ENCODE results near the gene LIMA1. TPM values are rescaled to one million over a fixed set of nuclear protein-coding genes. Genes with fewer than 3 reads are reported as not detected.
A peak's percentile ranks its signal among the peaks of the same experiment; 100 is the strongest.

The LIMA1 gene
- total and polyA plus RNA-seq, 9 of the 15 experiments (the other 6 are each of a cell fraction or from before 2014, with no cell fraction given) = 20.2 to 37.8 (median 27.3) TPM

DNA sequence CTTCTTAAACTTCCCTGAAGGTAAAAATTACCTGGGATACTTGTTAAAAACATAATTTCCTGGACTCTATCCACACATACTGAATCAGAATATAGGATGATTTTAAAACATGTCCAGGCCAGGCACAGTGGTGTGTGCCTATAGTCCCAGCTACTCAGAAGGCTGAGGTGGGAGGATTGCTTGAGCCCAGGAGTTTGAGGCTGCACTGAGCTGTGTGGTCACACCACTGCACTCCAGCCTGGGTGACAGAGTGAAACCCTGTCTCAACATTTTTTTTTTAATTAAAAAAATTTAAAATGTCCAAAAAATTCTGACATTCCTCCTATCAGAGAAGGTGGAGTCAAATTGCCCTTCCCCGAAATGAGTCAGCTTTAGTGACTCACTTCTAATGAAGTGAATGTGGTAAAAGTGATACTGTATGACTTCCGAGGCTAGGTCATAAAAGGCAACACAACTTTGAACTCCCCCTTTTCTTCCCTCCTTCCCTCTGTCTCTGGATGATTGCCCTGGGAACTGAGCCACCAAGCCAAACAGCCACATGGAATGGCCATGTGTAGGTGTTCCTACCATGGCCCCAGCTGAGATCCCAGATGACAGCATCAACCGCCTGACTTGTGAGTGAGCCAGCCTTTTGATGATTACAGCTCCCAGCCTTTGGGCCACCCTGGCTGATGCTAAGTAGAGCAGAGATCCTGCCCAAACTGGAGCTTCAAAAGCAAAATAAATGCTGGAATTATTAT, 36.3 kb downstream of the LIMA1 start (continued):
- TF ChIP-seq IRF9 (tag; IDR thresholded peaks at IDR 0.05) = no peak
- no peak for TF ChIP-seq PHTF2 (CRISPR knock-in tag; IDR thresholded peaks at IDR 0.05)
- TF ChIP-seq PRMT5 (CRISPR knock-in tag; IDR thresholded peaks at IDR 0.05) = no peak
- TF ChIP-seq ZNF583 (CRISPR knock-in tag; IDR thresholded peaks at IDR 0.05) = no peak
- no peak for TF ChIP-seq ZNF766 (CRISPR knock-in tag; conservative IDR thresholded peaks at IDR 0.05)
- TF ChIP-seq MAFF (IDR thresholded peaks at IDR 0.05; ENCODE audit: low read length) = peak; percentile 70; the same call in 1 of the 2 replicates
- TF ChIP-seq PRPF4 (IDR thresholded peaks at IDR 0.05; ENCODE audit: insufficient read depth, low read depth, low read length, poor library complexity, severe bottlenecking) = no peak
- TF ChIP-seq NR1H2 (CRISPR knock-in tag; IDR thresholded peaks at IDR 0.05) = no peak
- TF ChIP-seq RBM39 (optimal IDR thresholded peaks at IDR 0.05; ENCODE audit: low read depth, low read length) = no peak
- TF ChIP-seq ZNF175 (CRISPR knock-in tag; IDR thresholded peaks at IDR 0.05; ENCODE audit: low read depth) = no peak; the same call in none of the 2 replicates
- no peak for TF ChIP-seq SAP30 (IDR thresholded peaks at IDR 0.05; ENCODE audit: borderline replicate concordance, insufficient read depth, low read depth, low read length, poor library complexity, severe bottlenecking)
- TF ChIP-seq TAL1 (IDR thresholded peaks at IDR 0.05) = peak; percentile 60
- peak; percentile 57; the same call in 1 of the 2 replicates for TF ChIP-seq PKNOX1 (IDR thresholded peaks at IDR 0.05)
- no peak for TF ChIP-seq DLX4 (CRISPR knock-in tag; IDR thresholded peaks at IDR 0.05)
- no peak for TF ChIP-seq ZC3H8 (IDR thresholded peaks at IDR 0.05)
- TF ChIP-seq CGGBP1 (CRISPR knock-in tag; IDR thresholded peaks at IDR 0.05) = no peak
- TF ChIP-seq PTTG1 (tag; IDR thresholded peaks at IDR 0.05; ENCODE audit: low read depth) = no peak
- TF ChIP-seq ZKSCAN1 (IDR thresholded peaks at IDR 0.05; ENCODE audit: low read depth, low read length) = no peak
- TF ChIP-seq, protein P1, sequence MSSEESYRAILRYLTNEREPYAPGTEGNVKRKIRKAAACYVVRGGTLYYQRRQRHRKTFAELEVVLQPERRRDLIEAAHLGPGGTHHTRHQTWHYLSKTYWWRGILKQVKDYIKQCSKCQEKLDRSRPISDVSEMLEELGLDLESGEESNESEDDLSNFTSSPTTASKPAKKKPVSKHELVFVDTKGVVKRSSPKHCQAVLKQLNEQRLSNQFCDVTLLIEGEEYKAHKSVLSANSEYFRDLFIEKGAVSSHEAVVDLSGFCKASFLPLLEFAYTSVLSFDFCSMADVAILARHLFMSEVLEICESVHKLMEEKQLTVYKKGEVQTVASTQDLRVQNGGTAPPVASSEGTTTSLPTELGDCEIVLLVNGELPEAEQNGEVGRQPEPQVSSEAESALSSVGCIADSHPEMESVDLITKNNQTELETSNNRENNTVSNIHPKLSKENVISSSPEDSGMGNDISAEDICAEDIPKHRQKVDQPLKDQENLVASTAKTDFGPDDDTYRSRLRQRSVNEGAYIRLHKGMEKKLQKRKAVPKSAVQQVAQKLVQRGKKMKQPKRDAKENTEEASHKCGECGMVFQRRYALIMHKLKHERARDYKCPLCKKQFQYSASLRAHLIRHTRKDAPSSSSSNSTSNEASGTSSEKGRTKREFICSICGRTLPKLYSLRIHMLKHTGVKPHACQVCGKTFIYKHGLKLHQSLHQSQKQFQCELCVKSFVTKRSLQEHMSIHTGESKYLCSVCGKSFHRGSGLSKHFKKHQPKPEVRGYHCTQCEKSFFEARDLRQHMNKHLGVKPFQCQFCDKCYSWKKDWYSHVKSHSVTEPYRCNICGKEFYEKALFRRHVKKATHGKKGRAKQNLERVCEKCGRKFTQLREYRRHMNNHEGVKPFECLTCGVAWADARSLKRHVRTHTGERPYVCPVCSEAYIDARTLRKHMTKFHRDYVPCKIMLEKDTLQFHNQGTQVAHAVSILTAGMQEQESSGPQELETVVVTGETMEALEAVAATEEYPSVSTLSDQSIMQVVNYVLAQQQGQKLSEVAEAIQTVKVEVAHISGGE (CRISPR knock-in tag; IDR thresholded peaks at IDR 0.05) = no peak
- TF ChIP-seq ZKSCAN3 (CRISPR knock-in tag; IDR thresholded peaks at IDR 0.05) = no peak
- TF ChIP-seq CBX8 (IDR thresholded peaks at IDR 0.05; ENCODE audit: borderline replicate concordance, extremely low read depth, low read depth, low read length, poor library complexity, severe bottlenecking) = no peak
- no peak for TF ChIP-seq PML (IDR thresholded peaks at IDR 0.05; ENCODE audit: low read length)
